IMR-90 (cell line): ENCODE measurements around the gene SLC39A11.
"Not testable (repeated sequence)": the region's sequence is repeated elsewhere in the genome, so short reads cannot be mapped to it uniquely, and the experiment has no call there.

Experiments
- BHLHE40 ChIP-seq: fragments of 150-350 bp; IDR thresholded peaks from 2 replicates; pipeline ENCODE4 v1.6.1; 2016; ENCODE audit warnings: mild to moderate bottlenecking, low read depth, low read length
- MXI1 ChIP-seq: IDR thresholded peaks from 2 replicates; pipeline ENCODE4 v1.6.1; 2012; ENCODE audit warnings: low read depth, mild to moderate bottlenecking, low read length, moderate library complexity, borderline replicate concordance
- NFE2L2 ChIP-seq: fragments of 150-350 bp; IDR thresholded peaks from 2 replicates; pipeline ENCODE4 v1.6.1; 2016; ENCODE audit warnings: low read depth, mild to moderate bottlenecking, low read length
- POLR2A ChIP-seq: IDR thresholded peaks from 2 replicates; pipeline ENCODE4 v1.6.1; 2012; ENCODE audit warnings: mild to moderate bottlenecking, low read depth, low read length
- RFX5 ChIP-seq: IDR thresholded peaks from 2 replicates; pipeline ENCODE4 v1.8.0; 2012; ENCODE audit warnings: low read depth, mild to moderate bottlenecking, low read length, moderate library complexity
- TF ChIP-seq, protein P1 (sequence below): conservative IDR thresholded peaks from 2 replicates; pipeline ENCODE4 v1.5.1; 2012; ENCODE audit warnings: mild to moderate bottlenecking, low read depth, low read length, improper control_type of control experiment

DNA sequence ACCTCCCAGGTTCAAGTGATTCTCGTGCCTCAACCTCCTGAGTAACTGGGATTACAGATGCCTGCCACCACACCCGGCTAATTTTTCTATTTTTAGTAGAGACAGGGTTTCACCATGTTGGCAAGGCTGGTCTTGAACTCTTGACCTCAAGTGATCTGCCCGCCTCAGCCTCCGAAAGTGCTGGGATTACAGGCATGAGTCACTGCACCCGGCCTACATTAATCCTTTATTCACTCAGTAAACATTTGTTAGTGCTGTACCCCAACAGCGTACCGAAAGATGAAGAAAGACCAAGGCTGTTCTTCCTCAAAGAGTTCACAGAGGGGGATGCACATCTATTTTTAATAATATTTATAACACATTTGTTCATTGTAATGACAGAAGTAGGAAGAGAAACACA lies 196.2 kb downstream of the SLC39A11 start:
- TF ChIP-seq, protein P1, sequence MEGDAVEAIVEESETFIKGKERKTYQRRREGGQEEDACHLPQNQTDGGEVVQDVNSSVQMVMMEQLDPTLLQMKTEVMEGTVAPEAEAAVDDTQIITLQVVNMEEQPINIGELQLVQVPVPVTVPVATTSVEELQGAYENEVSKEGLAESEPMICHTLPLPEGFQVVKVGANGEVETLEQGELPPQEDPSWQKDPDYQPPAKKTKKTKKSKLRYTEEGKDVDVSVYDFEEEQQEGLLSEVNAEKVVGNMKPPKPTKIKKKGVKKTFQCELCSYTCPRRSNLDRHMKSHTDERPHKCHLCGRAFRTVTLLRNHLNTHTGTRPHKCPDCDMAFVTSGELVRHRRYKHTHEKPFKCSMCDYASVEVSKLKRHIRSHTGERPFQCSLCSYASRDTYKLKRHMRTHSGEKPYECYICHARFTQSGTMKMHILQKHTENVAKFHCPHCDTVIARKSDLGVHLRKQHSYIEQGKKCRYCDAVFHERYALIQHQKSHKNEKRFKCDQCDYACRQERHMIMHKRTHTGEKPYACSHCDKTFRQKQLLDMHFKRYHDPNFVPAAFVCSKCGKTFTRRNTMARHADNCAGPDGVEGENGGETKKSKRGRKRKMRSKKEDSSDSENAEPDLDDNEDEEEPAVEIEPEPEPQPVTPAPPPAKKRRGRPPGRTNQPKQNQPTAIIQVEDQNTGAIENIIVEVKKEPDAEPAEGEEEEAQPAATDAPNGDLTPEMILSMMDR = not testable (repeated sequence)
- not testable (repeated sequence) for TF ChIP-seq POLR2A, BHLHE40, RFX5, MXI1, NFE2L2
